BJ (cell line): Measurements from ENCODE around the gene ZNF579. TPM values are rescaled to one million over a fixed set of nuclear protein-coding genes. Genes with fewer than 3 reads are reported as not detected.

Experiments used
- CTCF ChIA-PET: fragments of 350-600 bp; formaldehyde crosslinking; extraction: SDS; loops from one replicate; lab custom pipeline; 2021; ENCODE audit warnings: antibody characterized with exemption, inconsistent platforms; lab: Yijun Ruan, JAX
- POLR2A ChIA-PET: fragments of 300-600 bp; sonication (Branson Sonifier 250); formaldehyde crosslinking; extraction: SDS; loops from one replicate; lab custom pipeline; 2021; ENCODE audit warnings: antibody characterized with exemption; lab: Charles Lee
- DNase-seq: peaks from one replicate; pipeline ENCODE4 v3.0.0-alpha.2; 2011; ENCODE audit warnings: low read depth
- H3K27me3 ChIP-seq: 2 replicates; pipeline ENCODE4 v1.6.0; 2011; ENCODE audit warnings: low read length; ENCODE audit not compliant: control insufficient read depth, insufficient read depth
- H3K36me3 ChIP-seq: 2 replicates; pipeline ENCODE4 v1.5.1; 2011; ENCODE audit warnings: low read length; ENCODE audit not compliant: control insufficient read depth, insufficient read depth
- H3K4me3 ChIP-seq: 2 replicates; pipeline ENCODE4 v1.5.1; 2011; ENCODE audit warnings: low read depth, mild to moderate bottlenecking, control low read depth, low read length
- CTCF ChIP-seq: IDR thresholded peaks from 2 replicates; pipeline ENCODE4 v1.5.1; 2011; ENCODE audit warnings: low read depth, mild to moderate bottlenecking, control low read depth, inconsistent platforms, low read length, moderate library complexity; ENCODE audit not compliant: insufficient read depth
- polyA plus RNA-seq: library from polyadenylated mRNA; depleted of rRNA; stranded (reverse); fragments of >200 nt; gene quantifications from 2 replicates; pipeline ENCODE4 v1.2.3, GENCODE V29; 2011

Gene ZNF579
- polyA plus RNA-seq, 1 experiment, result 2.6 TPM

DNA sequence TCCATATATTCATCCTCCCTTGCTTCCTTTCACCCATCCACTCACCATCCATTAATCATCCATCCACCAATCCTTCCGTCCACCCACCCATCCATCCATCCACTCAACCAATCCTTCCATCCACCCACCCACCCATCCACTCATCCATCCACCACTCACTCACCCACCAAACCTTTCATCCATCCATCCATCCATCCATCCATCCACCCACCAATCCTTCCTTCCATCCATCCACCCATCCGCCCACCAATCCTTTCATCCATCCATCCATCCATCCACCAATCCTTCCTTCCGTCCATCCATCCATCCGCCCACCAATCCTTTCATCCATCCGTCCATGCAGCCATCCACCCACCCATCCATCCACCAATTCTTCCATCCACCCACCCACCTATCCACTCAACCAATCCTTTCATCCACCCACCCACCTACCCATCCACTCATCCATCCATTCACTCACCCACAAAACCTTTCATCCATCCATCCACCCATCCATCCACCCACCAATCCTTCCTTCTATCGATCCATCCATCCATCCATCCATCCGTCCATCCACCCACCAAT, 38.3 kb downstream of the ZNF579 start:
- CTCF ChIA-PET, result no interaction called here
- no peak overlapping the region for H3K4me3 ChIP-seq
- DNase-seq, result no peak
- no peaks in the 10 kb centered on the region for H3K27me3 ChIP-seq
- POLR2A ChIA-PET, result no interaction called here
- no peaks in the 10 kb centered on the region for H3K36me3 ChIP-seq
- TF ChIP-seq CTCF, result no peak

GRCh38 chr19:55541091-55541490, 39.6 kb downstream of the ZNF579 start:
- no peak overlapping the region for H3K4me3 ChIP-seq
- ChIA-PET CTCF (no interaction called here), POLR2A (no interaction called here)
- H3K36me3 ChIP-seq, result no peaks in the 10 kb centered on the region
- no peak for TF ChIP-seq CTCF
- no peaks in the 10 kb centered on the region for H3K27me3 ChIP-seq
- no peak for DNase-seq

- ChIA-PET CTCF (no interaction called here), POLR2A (no interaction called here)
- TF ChIP-seq CTCF, result no peak
- DNase-seq, result no peak
- Histone ChIP-seq H3K36me3 (no peaks in the 10 kb centered on the region), H3K4me3 (no peak overlapping the region), H3K27me3 (no peaks in the 10 kb centered on the region)
Measured at GRCh38 chr19:55540619-55541018, 40.0 kb downstream of the ZNF579 start.

DNA sequence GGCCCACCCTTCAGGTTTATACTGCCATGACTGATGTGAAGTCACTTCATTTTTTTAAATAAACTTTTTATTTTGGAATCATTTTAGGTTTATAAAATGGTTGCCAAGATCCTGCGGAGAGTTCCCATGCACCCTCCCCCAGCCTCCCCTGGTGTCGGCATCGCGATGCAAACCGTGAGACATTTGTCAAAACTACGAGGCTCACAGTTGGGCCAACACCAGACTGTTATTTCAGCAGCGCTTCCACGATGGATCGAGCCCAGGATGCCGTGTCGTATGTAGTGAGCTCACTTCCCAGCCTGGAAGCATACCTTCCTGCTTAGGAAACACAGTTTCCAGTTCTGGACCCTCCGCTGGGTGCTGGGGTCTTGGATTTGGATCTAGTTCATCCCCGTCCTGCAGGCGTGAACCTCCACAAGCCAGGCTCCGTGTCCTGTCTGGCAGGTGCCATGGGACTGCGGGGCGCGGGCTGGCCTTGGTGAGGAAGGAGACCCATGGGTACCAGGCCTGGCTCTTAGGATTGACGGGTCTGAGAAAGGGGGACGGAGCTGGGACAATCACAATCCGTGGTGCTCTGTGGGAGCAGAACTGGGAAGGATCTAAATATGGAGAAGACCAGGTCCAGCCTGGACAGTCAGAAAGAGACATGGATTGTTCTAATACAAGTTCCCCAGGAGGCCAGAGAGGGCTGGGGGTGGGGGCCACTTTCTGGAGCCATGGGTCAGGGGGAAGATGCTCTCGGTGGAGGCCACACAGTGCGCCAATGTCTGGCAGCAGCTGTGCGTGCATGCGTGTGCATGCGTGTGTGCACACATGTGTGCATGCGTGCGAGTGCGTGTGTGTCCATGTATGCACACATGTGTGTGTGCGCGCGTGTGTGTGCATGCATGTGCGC, 41.3 kb downstream of the ZNF579 start:
- Histone ChIP-seq H3K4me3 (no peak overlapping the region), H3K27me3 (no peaks in the 10 kb centered on the region), H3K36me3 (no peaks in the 10 kb centered on the region)
- no peak for TF ChIP-seq CTCF
- POLR2A ChIA-PET, result no interaction called here
- CTCF ChIA-PET, result no interaction called here
- DNase-seq, result no peak

DNA sequence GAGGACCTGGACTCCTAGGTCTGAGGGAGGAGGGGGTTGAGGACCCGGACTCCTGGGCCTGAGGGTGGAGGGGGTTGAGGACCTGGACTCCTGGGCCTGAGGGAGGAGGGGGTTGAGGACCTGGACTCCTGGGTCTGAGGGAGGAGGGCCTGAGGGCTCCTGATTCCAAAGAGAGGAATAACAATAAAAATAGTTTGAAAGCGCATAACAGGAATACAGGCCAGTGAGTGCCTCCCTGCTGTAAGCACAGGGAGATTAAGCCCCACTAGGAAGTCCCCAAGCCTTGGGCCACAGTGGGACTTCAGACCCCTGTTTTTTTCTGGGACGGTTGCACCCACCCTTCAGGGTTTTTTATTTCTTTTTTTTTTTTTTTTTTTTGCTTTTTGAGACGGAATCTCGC, 42.5 kb downstream of the ZNF579 start:
- TF ChIP-seq CTCF, result no peak
- POLR2A ChIA-PET, result no interaction called here
- Histone ChIP-seq H3K4me3 (no peak overlapping the region), H3K27me3 (no peaks in the 10 kb centered on the region), H3K36me3 (no peaks in the 10 kb centered on the region)
- CTCF ChIA-PET, result interaction anchor here (1.5 kb wide), 1 partner anchor 10 kb away, joined by 4 read pairs; no protein-coding TSS in a partner anchor
- no peak for DNase-seq
